ENCODE data around the gene TRAPPC11. TPM values are rescaled to one million over a fixed set of nuclear protein-coding genes. Genes with fewer than 3 reads are reported as not detected.

TRAPPC11 gene
- polyA plus RNA-seq, 1 donor from 2014 or later: 78.1 TPM

- no peak for TF ChIP-seq CTCF (IDR thresholded peaks at IDR 0.05; ENCODE audit: poor library complexity, severe bottlenecking)
- TF ChIP-seq EZH2 (IDR thresholded peaks at IDR 0.05; ENCODE audit: borderline replicate concordance, insufficient read depth, low read length, poor library complexity, severe bottlenecking): no peak
- TF ChIP-seq RAD21 (conservative IDR thresholded peaks at IDR 0.05): no peak
- no peak for TF ChIP-seq EP300 (conservative IDR thresholded peaks at IDR 0.05; ENCODE audit: poor library complexity, severe bottlenecking)
- TF ChIP-seq POLR2AphosphoS5 (IDR thresholded peaks at IDR 0.05): no peak
- no peak for TF ChIP-seq MXI1 (conservative IDR thresholded peaks at IDR 0.05; ENCODE audit: poor library complexity, severe bottlenecking)
- no peak for TF ChIP-seq TAF1 (IDR thresholded peaks at IDR 0.05; ENCODE audit: low read depth)
- no peak for TF ChIP-seq SMC3 (conservative IDR thresholded peaks at IDR 0.05; ENCODE audit: poor library complexity)
- no peak for TF ChIP-seq REST (IDR thresholded peaks at IDR 0.05; ENCODE audit: borderline replicate concordance)
- H3K9ac ChIP-seq (ENCODE audit: low read length): no peak overlapping the region
- no peaks in the 10 kb centered on the region for H3K9me2 ChIP-seq (ENCODE audit: insufficient read depth, low read length)
- H2AFZ ChIP-seq (ENCODE audit: low read depth, low read length): no peak overlapping the region
- no peak overlapping the region for H3K4me3 ChIP-seq (ENCODE audit: low read length)
- no peaks in the 10 kb centered on the region for H4K20me1 ChIP-seq (ENCODE audit: insufficient read depth)
- H3F3A ChIP-seq (ENCODE audit: insufficient read depth, low read length, poor library complexity, severe bottlenecking): no peaks in the 10 kb centered on the region
- peaks cover 8% of the 10 kb centered on the region for H3K9me3 ChIP-seq (ENCODE audit: low read length)
- H3K27ac ChIP-seq (ENCODE audit: low read length): no peak overlapping the region
- H3K36me3 ChIP-seq (ENCODE audit: insufficient read depth, low read length): no peaks in the 10 kb centered on the region
- no peaks in the 10 kb centered on the region for H3K27me3 ChIP-seq (ENCODE audit: insufficient read depth, low read depth, low read length)
- H3K4me2 ChIP-seq (ENCODE audit: low read length): no peak overlapping the region
- H3K79me2 ChIP-seq (replicated peaks; ENCODE audit: insufficient read depth, low read length): no peaks in the 10 kb centered on the region
Observed at GRCh38 chr4:183751106-183751505, 92.0 kb downstream of the TRAPPC11 start.

- H3K4me3 ChIP-seq (ENCODE audit: low read length): no peak overlapping the region
- no peaks in the 10 kb centered on the region for H3K27me3 ChIP-seq (ENCODE audit: insufficient read depth, low read depth, low read length)
- no peak overlapping the region for H3K9ac ChIP-seq (ENCODE audit: low read length)
- H3K79me2 ChIP-seq (replicated peaks; ENCODE audit: insufficient read depth, low read length): no peaks in the 10 kb centered on the region
- no peak overlapping the region for H2AFZ ChIP-seq (ENCODE audit: low read depth, low read length)
- no peaks in the 10 kb centered on the region for H3K36me3 ChIP-seq (ENCODE audit: insufficient read depth, low read length)
- no peak for TF ChIP-seq TAF1 (IDR thresholded peaks at IDR 0.05; ENCODE audit: low read depth)
- no peak for TF ChIP-seq EP300 (conservative IDR thresholded peaks at IDR 0.05; ENCODE audit: poor library complexity, severe bottlenecking)
- TF ChIP-seq CTCF (IDR thresholded peaks at IDR 0.05; ENCODE audit: poor library complexity, severe bottlenecking): no peak
- no peak for TF ChIP-seq MXI1 (conservative IDR thresholded peaks at IDR 0.05; ENCODE audit: poor library complexity, severe bottlenecking)
- no peak for TF ChIP-seq REST (IDR thresholded peaks at IDR 0.05; ENCODE audit: borderline replicate concordance)
- TF ChIP-seq RAD21 (conservative IDR thresholded peaks at IDR 0.05): no peak
- no peak for TF ChIP-seq EZH2 (IDR thresholded peaks at IDR 0.05; ENCODE audit: borderline replicate concordance, insufficient read depth, low read length, poor library complexity, severe bottlenecking)
- no peak for TF ChIP-seq POLR2AphosphoS5 (IDR thresholded peaks at IDR 0.05)
- TF ChIP-seq SMC3 (conservative IDR thresholded peaks at IDR 0.05; ENCODE audit: poor library complexity): no peak
- H3K4me2 ChIP-seq (ENCODE audit: low read length): no peak overlapping the region
- no peak overlapping the region for H3K27ac ChIP-seq (ENCODE audit: low read length)
- H3K9me3 ChIP-seq (ENCODE audit: low read length): peaks cover 8% of the 10 kb centered on the region
- H3K9me2 ChIP-seq (ENCODE audit: insufficient read depth, low read length): no peaks in the 10 kb centered on the region
- H4K20me1 ChIP-seq (ENCODE audit: insufficient read depth): no peaks in the 10 kb centered on the region
- H3F3A ChIP-seq (ENCODE audit: insufficient read depth, low read length, poor library complexity, severe bottlenecking): no peaks in the 10 kb centered on the region
Observed at GRCh38 chr4:183755596-183755995, 96.5 kb downstream of the TRAPPC11 start.
